ENCODE results near the gene TDRD5.

The TDRD5 gene

GRCh38 chr1:179702946-179703539 is 111.4 kb downstream of the TDRD5 start:
- Histone ChIP-seq H3K36me3 (ENCODE audit: control insufficient read depth in 5 of 5, insufficient read depth in 5 of 5, low read length in 5 of 5) (no peaks in the 10 kb centered on the region), H3K4me1 (ENCODE audit: control insufficient read depth in 5 of 5, insufficient read depth in 5 of 5, low read length in 5 of 5) (peaks cover 0 to under 1% (median 0%) of the 10 kb centered on the region in 5 donors), H3K27ac (ENCODE audit: low read depth, low read length) (no peak overlapping the region), H3K9me3 (ENCODE audit: control insufficient read depth in 5 of 5, low read length in 5 of 5) (no peaks in the 10 kb centered on the region), H3K9ac (ENCODE audit: low read length in 5 of 5) (no peak overlapping the region), H3K4me3 (ENCODE audit: low read depth in 1 of 5, low read length in 5 of 5) (no peak overlapping the region), H3K27me3 (ENCODE audit: control insufficient read depth in 5 of 5, insufficient read depth in 4 of 5, low read length in 5 of 5) (peaks cover 0 to 5% (median 0%) of the 10 kb centered on the region in 5 donors)

GRCh38 chr1:179706339-179706941 is 114.8 kb downstream of the TDRD5 start:
- Histone ChIP-seq H3K36me3 (ENCODE audit: control insufficient read depth in 5 of 5, insufficient read depth in 5 of 5, low read length in 5 of 5) (no peaks in the 10 kb centered on the region), H3K4me3 (ENCODE audit: low read depth in 1 of 5, low read length in 5 of 5) (no peak overlapping the region), H3K9me3 (ENCODE audit: control insufficient read depth in 5 of 5, low read length in 5 of 5) (no peaks in the 10 kb centered on the region), H3K27ac (ENCODE audit: low read depth, low read length) (no peak overlapping the region), H3K4me1 (ENCODE audit: control insufficient read depth in 5 of 5, insufficient read depth in 5 of 5, low read length in 5 of 5) (peaks cover 0 to 30% (median 9%) of the 10 kb centered on the region in 5 donors), H3K9ac (ENCODE audit: low read length in 5 of 5) (no peak overlapping the region), H3K27me3 (ENCODE audit: control insufficient read depth in 5 of 5, insufficient read depth in 4 of 5, low read length in 5 of 5) (peaks cover 0 to 5% (median 0%) of the 10 kb centered on the region in 5 donors)

GRCh38 chr1:179707406-179707805 is 115.8 kb downstream of the TDRD5 start:
- Histone ChIP-seq H3K27ac (ENCODE audit: low read depth, low read length) (no peak overlapping the region), H3K4me3 (ENCODE audit: low read depth in 1 of 5, low read length in 5 of 5) (no peak overlapping the region), H3K9me3 (ENCODE audit: control insufficient read depth in 5 of 5, low read length in 5 of 5) (no peaks in the 10 kb centered on the region), H3K36me3 (ENCODE audit: control insufficient read depth in 5 of 5, insufficient read depth in 5 of 5, low read length in 5 of 5) (no peaks in the 10 kb centered on the region), H3K27me3 (ENCODE audit: control insufficient read depth in 5 of 5, insufficient read depth in 4 of 5, low read length in 5 of 5) (peaks cover 0 to 5% (median 0%) of the 10 kb centered on the region in 5 donors), H3K4me1 (ENCODE audit: control insufficient read depth in 5 of 5, insufficient read depth in 5 of 5, low read length in 5 of 5) (peaks cover 0 to 30% (median 9%) of the 10 kb centered on the region in 5 donors), H3K9ac (ENCODE audit: low read length in 5 of 5) (no peak overlapping the region)

GRCh38 chr1:179708434-179709195 is 117.0 kb downstream of the TDRD5 start:
- no peak overlapping the region for H3K4me3 ChIP-seq (ENCODE audit: low read depth in 1 of 5, low read length in 5 of 5)
- H3K9ac ChIP-seq (ENCODE audit: low read length in 5 of 5), result no peak overlapping the region
- peaks cover 0 to 30% (median 9%) of the 10 kb centered on the region in 5 donors for H3K4me1 ChIP-seq (ENCODE audit: control insufficient read depth in 5 of 5, insufficient read depth in 5 of 5, low read length in 5 of 5)
- no peaks in the 10 kb centered on the region for H3K36me3 ChIP-seq (ENCODE audit: control insufficient read depth in 5 of 5, insufficient read depth in 5 of 5, low read length in 5 of 5)
- no peak overlapping the region for H3K27ac ChIP-seq (ENCODE audit: low read depth, low read length)
- H3K27me3 ChIP-seq (ENCODE audit: control insufficient read depth in 5 of 5, insufficient read depth in 4 of 5, low read length in 5 of 5), result no peaks in the 10 kb centered on the region
- H3K9me3 ChIP-seq (ENCODE audit: control insufficient read depth in 5 of 5, low read length in 5 of 5), result peaks cover 0 to 4% (median 0%) of the 10 kb centered on the region in 5 donors

- Histone ChIP-seq H3K36me3 (ENCODE audit: control insufficient read depth in 5 of 5, insufficient read depth in 5 of 5, low read length in 5 of 5) (no peaks in the 10 kb centered on the region), H3K27ac (ENCODE audit: low read depth, low read length) (no peak overlapping the region), H3K9ac (ENCODE audit: low read length in 5 of 5) (no peak overlapping the region), H3K27me3 (ENCODE audit: control insufficient read depth in 5 of 5, insufficient read depth in 4 of 5, low read length in 5 of 5) (no peaks in the 10 kb centered on the region), H3K9me3 (ENCODE audit: control insufficient read depth in 5 of 5, low read length in 5 of 5) (peaks cover under 1 to 13% (median 10%) of the 10 kb centered on the region in 5 donors), H3K4me1 (ENCODE audit: control insufficient read depth in 5 of 5, insufficient read depth in 5 of 5, low read length in 5 of 5) (peaks cover 0 to 30% (median 9%) of the 10 kb centered on the region in 5 donors), H3K4me3 (ENCODE audit: low read depth in 1 of 5, low read length in 5 of 5) (no peak overlapping the region)
Observed at GRCh38 chr1:179709841-179710329, 118.3 kb downstream of the TDRD5 start.

- no peak overlapping the region for H3K27ac ChIP-seq (ENCODE audit: low read depth, low read length)
- no peak overlapping the region for H3K9ac ChIP-seq (ENCODE audit: low read length in 5 of 5)
- no peak overlapping the region for H3K4me3 ChIP-seq (ENCODE audit: low read depth in 1 of 5, low read length in 5 of 5)
Observed at GRCh38 chr1:179714159-179714558, 122.5 kb downstream of the TDRD5 start.

GRCh38 chr1:179714623-179715022 is 123.0 kb downstream of the TDRD5 start:
- peaks cover 7 to 37% (median 31%) of the 10 kb centered on the region in 5 donors for H3K9me3 ChIP-seq (ENCODE audit: control insufficient read depth in 5 of 5, low read length in 5 of 5)
- peaks cover 0 to 13% (median 8%) of the 10 kb centered on the region in 5 donors for H3K4me1 ChIP-seq (ENCODE audit: control insufficient read depth in 5 of 5, insufficient read depth in 5 of 5, low read length in 5 of 5)
- H3K4me3 ChIP-seq (ENCODE audit: low read depth in 1 of 5, low read length in 5 of 5), result no peak overlapping the region
- H3K36me3 ChIP-seq (ENCODE audit: control insufficient read depth in 5 of 5, insufficient read depth in 5 of 5, low read length in 5 of 5), result no peaks in the 10 kb centered on the region
- no peak overlapping the region for H3K9ac ChIP-seq (ENCODE audit: low read length in 5 of 5)
- H3K27ac ChIP-seq (ENCODE audit: low read depth, low read length), result no peak overlapping the region
- no peaks in the 10 kb centered on the region for H3K27me3 ChIP-seq (ENCODE audit: control insufficient read depth in 5 of 5, insufficient read depth in 4 of 5, low read length in 5 of 5)

More at GRCh38 chr1:179714159-179714558, 122.5 kb downstream of the TDRD5 start:
- Histone ChIP-seq H3K4me1 (ENCODE audit: control insufficient read depth in 5 of 5, insufficient read depth in 5 of 5, low read length in 5 of 5) (peaks cover 0 to 18% (median 9%) of the 10 kb centered on the region in 5 donors), H3K27me3 (ENCODE audit: control insufficient read depth in 5 of 5, insufficient read depth in 4 of 5, low read length in 5 of 5) (no peaks in the 10 kb centered on the region), H3K9me3 (ENCODE audit: control insufficient read depth in 5 of 5, low read length in 5 of 5) (peaks cover 7 to 32% (median 29%) of the 10 kb centered on the region in 5 donors), H3K36me3 (ENCODE audit: control insufficient read depth in 5 of 5, insufficient read depth in 5 of 5, low read length in 5 of 5) (no peaks in the 10 kb centered on the region)

- Histone ChIP-seq H3K27ac (ENCODE audit: low read depth, low read length) (no peak overlapping the region), H3K9ac (ENCODE audit: low read length in 5 of 5) (no peak overlapping the region), H3K4me1 (ENCODE audit: control insufficient read depth in 5 of 5, insufficient read depth in 5 of 5, low read length in 5 of 5) (no peaks in the 10 kb centered on the region), H3K4me3 (ENCODE audit: low read depth in 1 of 5, low read length in 5 of 5) (no peak overlapping the region), H3K9me3 (ENCODE audit: control insufficient read depth in 5 of 5, low read length in 5 of 5) (peaks cover 9 to 39% (median 33%) of the 10 kb centered on the region in 5 donors), H3K36me3 (ENCODE audit: control insufficient read depth in 5 of 5, insufficient read depth in 5 of 5, low read length in 5 of 5) (no peaks in the 10 kb centered on the region), H3K27me3 (ENCODE audit: control insufficient read depth in 5 of 5, insufficient read depth in 4 of 5, low read length in 5 of 5) (no peaks in the 10 kb centered on the region)
Observed at GRCh38 chr1:179719272-179719671, 127.6 kb downstream of the TDRD5 start.

- Histone ChIP-seq H3K27ac (ENCODE audit: low read depth, low read length) (no peak overlapping the region), H3K9ac (ENCODE audit: low read length in 5 of 5) (no peak overlapping the region), H3K4me3 (ENCODE audit: low read depth in 1 of 5, low read length in 5 of 5) (no peak overlapping the region), H3K36me3 (ENCODE audit: control insufficient read depth in 5 of 5, insufficient read depth in 5 of 5, low read length in 5 of 5) (no peaks in the 10 kb centered on the region), H3K9me3 (ENCODE audit: control insufficient read depth in 5 of 5, low read length in 5 of 5) (no peaks in the 10 kb centered on the region), H3K4me1 (ENCODE audit: control insufficient read depth in 5 of 5, insufficient read depth in 5 of 5, low read length in 5 of 5) (no peaks in the 10 kb centered on the region), H3K27me3 (ENCODE audit: control insufficient read depth in 5 of 5, insufficient read depth in 4 of 5, low read length in 5 of 5) (peaks cover 0 to 8% (median 3%) of the 10 kb centered on the region in 5 donors)
Observed at GRCh38 chr1:179728271-179728670, 136.6 kb downstream of the TDRD5 start.

GRCh38 chr1:179729881-179730280 is 138.2 kb downstream of the TDRD5 start:
- H3K36me3 ChIP-seq (ENCODE audit: control insufficient read depth in 5 of 5, insufficient read depth in 5 of 5, low read length in 5 of 5), result no peaks in the 10 kb centered on the region
- H3K27ac ChIP-seq (ENCODE audit: low read depth, low read length), result no peak overlapping the region
- H3K9ac ChIP-seq (ENCODE audit: low read length in 5 of 5), result no peak overlapping the region
- H3K27me3 ChIP-seq (ENCODE audit: control insufficient read depth in 5 of 5, insufficient read depth in 4 of 5, low read length in 5 of 5), result peaks cover 0 to 8% (median 3%) of the 10 kb centered on the region in 5 donors
- no peaks in the 10 kb centered on the region for H3K4me1 ChIP-seq (ENCODE audit: control insufficient read depth in 5 of 5, insufficient read depth in 5 of 5, low read length in 5 of 5)
- no peak overlapping the region for H3K4me3 ChIP-seq (ENCODE audit: low read depth in 1 of 5, low read length in 5 of 5)
- no peaks in the 10 kb centered on the region for H3K9me3 ChIP-seq (ENCODE audit: control insufficient read depth in 5 of 5, low read length in 5 of 5)

Data from subcutaneous abdominal adipose tissue (tissue), 5 donors.